ENCODE results near the gene CDIP1. TPM values are rescaled to one million over a fixed set of nuclear protein-coding genes. Genes with fewer than 3 reads are reported as not detected.

The CDIP1 gene
- total RNA-seq, 1 donor from 2014 or later = 30.3 TPM

DNA sequence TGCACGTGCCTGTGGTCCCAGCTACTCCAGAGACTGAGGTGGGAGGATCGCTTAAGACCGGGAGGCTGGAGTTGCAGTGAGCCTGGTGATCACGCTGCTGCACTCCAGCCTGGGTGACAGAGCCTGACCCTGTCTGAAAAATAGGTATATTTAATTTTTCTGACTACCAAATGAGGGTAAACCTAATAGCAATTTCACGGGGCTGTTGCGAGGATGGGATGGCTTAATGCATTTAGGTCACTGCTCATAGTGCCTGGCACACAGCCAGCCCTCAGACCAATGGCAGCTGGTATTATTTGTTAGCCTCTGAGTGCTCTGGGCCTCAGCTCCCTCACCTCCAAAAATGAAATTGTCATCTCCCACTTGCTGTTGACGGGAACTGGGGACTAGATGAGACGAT lies 5.9 kb upstream of the CDIP1 start:
- TF ChIP-seq, protein P1, sequence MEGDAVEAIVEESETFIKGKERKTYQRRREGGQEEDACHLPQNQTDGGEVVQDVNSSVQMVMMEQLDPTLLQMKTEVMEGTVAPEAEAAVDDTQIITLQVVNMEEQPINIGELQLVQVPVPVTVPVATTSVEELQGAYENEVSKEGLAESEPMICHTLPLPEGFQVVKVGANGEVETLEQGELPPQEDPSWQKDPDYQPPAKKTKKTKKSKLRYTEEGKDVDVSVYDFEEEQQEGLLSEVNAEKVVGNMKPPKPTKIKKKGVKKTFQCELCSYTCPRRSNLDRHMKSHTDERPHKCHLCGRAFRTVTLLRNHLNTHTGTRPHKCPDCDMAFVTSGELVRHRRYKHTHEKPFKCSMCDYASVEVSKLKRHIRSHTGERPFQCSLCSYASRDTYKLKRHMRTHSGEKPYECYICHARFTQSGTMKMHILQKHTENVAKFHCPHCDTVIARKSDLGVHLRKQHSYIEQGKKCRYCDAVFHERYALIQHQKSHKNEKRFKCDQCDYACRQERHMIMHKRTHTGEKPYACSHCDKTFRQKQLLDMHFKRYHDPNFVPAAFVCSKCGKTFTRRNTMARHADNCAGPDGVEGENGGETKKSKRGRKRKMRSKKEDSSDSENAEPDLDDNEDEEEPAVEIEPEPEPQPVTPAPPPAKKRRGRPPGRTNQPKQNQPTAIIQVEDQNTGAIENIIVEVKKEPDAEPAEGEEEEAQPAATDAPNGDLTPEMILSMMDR (conservative IDR thresholded peaks at IDR 0.05; ENCODE audit: low read depth, low read length) = no peak
- H3K4me3 ChIP-seq (ENCODE audit: low read depth, low read length) = no peak overlapping the region
- DNase-seq (ENCODE audit: low read depth) = no peak

DNA sequence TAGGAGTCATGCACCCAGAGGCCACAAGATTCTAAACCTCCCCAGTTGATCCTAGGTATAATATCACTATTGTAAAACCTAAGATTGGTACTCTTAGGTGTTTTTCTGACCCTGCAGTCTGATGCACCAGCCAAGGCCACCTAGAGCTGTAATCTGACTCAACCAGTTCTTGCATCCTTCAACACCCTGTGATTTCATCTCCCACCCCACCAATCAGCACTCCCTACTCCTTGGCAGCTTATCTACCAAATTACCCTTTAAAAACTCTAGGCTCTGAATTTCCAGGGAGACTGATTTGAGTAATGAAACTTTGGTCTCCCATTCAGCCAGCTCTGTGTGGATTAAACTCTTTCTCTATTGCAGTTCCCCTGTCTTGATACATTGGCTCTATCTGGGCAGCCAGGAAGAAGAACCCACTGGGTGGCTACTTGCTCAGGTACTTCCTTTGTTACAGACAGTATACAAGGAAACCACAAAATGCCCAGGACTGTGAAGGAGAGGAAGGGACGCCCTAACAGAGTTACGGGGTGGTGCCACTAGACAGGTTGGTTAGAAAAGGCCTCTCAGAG lies 1.2 kb upstream of the CDIP1 start:
- no peak for DNase-seq (ENCODE audit: low read depth)
- H3K4me3 ChIP-seq (ENCODE audit: low read depth, low read length) = no peak overlapping the region
- TF ChIP-seq, protein P1 (conservative IDR thresholded peaks at IDR 0.05; ENCODE audit: low read depth, low read length) = no peak

DNA sequence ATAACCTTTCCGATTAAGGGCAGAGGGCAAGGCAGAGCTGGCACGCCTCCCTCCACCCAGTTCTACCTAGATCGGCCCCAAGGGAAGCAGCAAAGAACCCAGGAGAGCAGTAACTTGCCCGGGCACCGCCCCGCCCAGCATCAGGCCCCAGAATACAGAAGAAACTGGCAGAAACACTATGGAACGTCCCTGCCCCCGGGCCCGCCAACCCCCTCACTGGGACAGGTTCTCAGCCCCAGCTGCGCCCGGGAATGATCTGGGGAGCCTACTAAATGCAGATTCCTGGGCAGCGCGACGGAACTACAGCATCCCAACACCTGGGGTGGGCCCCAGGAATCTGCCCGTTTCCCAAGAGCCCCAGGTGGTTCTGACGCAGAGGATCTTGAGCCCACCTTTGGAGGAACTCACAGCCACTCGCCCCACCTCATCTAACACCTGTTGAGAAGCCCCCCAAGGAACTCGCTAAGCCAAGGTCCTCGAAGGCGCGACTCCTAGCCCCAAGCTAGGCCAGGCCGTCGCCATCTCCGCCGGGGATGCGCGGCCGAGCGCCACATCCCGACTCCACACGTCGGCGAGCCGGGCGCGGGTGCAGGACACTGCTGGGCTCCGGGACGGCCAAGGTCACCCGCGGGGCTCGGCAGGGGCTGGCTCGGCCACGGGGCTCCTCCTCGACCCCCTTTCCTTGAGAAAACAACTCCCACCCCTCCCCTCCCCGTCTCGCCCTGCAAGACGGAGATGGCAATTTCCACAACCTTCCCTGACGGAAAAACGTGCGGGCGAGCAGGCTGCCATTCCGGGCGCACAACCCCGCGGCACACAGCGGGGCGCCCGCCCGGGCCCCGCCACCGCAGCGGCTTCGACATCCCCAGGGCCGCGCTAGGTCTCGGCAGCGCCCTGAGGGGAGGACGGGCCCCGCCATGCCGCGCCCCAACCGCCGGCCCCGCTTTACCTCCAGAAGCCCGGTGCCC lies 913 bp downstream of the CDIP1 start:
- DNase-seq (ENCODE audit: low read depth) = no peak
- peak overlapping the region; percentile 81 for H3K4me3 ChIP-seq (ENCODE audit: low read depth, low read length)
- TF ChIP-seq, protein P1 (conservative IDR thresholded peaks at IDR 0.05; ENCODE audit: low read depth, low read length) = no peak

DNA sequence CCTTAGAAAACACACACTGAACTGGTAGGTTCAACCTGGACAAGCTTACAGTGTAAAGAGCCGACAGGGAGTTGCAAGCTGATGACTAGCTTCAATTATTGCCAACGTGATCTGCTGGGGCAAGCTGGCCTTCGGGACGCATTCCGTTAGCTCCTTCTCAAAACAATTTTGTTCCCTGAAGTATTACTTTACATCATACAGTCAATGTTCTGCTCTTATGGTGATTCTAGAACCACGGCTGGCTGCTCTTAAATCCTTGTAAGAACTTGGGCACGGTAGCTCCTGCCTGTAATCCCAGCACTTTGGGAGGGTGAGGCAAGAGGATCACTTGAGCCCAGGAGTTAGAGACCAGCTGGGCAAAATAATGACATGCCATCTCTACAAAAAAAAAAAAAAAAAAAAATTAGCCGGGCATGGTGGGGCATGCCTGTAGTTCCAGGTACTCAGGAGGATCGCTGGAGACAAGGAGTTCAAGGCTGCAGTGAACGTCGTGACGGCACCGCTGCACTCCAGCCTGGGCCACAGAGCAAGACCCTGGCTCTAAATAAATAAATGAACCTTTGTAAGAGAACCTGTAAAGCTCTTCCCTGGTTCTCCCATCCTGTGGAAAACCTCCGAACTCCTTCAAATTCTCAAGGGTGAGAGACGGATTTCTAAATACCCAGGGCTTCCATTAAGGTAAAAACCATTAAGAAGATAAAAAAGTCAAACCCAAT lies 2.0 kb downstream of the CDIP1 start:
- DNase-seq (ENCODE audit: low read depth) = no peak
- H3K4me3 ChIP-seq (ENCODE audit: low read depth, low read length) = no peak overlapping the region
- TF ChIP-seq, protein P1 (conservative IDR thresholded peaks at IDR 0.05; ENCODE audit: low read depth, low read length) = no peak

DNA sequence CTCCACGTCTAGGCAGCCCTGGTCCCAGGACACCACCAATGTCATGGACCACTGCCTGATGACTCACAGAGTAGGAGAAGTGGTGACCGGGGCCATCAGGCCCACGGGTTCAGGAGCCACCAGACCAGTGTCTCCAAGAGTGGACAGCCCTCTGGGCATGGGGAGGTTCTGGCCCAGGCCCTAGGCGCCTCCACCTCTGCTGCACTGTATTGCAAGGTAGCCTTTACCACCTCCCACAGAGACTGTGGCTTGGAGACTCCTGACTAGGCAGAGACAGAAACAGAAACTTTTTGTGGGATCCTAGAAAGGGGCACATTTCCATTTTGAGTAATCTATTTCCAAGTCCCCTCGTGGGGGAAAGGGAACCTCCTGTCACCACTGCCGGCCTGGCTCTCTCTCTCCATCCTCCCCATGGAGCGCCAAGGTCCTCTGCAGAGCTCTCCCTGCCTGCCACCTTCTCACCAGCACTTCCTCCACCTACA lies 2.9 kb downstream of the CDIP1 start:
- no peak for DNase-seq (ENCODE audit: low read depth)
- TF ChIP-seq, protein P1 (conservative IDR thresholded peaks at IDR 0.05; ENCODE audit: low read depth, low read length) = no peak
- H3K4me3 ChIP-seq (ENCODE audit: low read depth, low read length) = no peak overlapping the region

DNA sequence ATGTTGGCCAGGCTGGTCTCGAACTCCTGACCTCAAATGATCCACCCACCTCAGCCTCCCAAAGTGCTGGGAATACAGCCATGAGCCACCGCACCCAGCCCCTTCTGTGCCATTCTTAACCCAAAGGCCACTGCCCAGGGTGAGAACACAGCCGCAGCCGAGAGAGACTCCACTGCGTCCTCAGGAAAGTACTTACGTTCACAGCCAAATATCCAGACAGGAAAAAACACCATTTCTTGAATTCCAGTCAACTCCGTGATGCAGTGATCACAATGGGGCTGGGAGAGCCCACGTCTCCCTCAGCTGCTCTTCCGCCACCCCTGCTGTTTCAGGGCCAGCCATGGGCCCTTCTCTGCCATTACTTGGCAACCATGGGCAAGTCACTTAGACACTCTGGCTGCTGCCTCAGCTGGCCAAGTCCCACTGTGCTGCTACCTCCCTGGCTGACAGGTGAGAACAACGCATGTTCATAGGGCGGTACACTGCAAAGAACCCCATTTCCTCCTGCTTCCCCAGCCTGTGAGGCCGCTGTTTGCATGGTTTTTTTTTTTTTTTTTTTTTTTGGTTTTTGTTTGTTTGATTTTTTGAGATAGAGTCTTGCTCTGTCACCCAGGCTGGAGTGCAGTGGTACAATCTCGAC lies 4.3 kb downstream of the CDIP1 start:
- H3K4me3 ChIP-seq (ENCODE audit: low read depth, low read length) = no peak overlapping the region
- no peak for DNase-seq (ENCODE audit: low read depth)
- TF ChIP-seq, protein P1 (conservative IDR thresholded peaks at IDR 0.05; ENCODE audit: low read depth, low read length) = no peak

All from epithelial cell of proximal tubule (primary cell).